ENCODE data around the gene NSRP1.

DNA sequence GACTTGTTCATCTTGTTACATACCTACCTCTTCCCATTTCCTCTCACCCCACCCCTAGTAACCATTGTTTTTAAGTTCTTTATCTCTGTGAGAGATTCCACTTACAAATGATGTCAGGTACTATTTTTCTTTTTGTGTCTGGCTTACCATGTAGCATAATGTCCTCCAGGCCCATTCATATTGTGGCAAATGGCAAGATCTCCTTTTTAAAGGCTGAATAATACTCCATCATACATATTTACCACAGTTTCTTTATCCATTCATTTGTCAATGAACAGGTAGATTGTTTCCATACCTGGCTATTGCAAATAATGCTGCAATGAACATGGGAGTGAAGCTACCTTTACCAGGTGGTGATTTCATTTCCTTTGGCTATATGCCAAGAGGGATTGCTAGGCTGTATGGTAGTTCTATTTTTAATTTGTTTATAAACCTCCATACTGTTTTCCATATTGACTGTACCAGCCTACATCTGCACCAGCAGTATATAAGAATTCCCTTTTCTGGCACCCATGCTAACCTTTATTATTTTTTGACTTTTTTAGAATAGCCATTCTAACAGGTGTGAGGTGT is 53.9 kb downstream of the NSRP1 start:
- no peak for TF ChIP-seq EZH2 (IDR thresholded peaks at IDR 0.05; ENCODE audit: insufficient read depth, poor library complexity, severe bottlenecking)
- TF ChIP-seq EZH2phosphoT487 (IDR thresholded peaks at IDR 0.05; ENCODE audit: insufficient read depth, low read depth) = no peak

All from GM23248 (cell line).